IMR-90 (cell line): ENCODE data around the gene HADHA. TPM values are rescaled to one million over a fixed set of nuclear protein-coding genes. Genes with fewer than 3 reads are reported as not detected.

Experiments used
- ATAC-seq: fragments of 200-7000 bp; cut with Tn5 transposase; 2 replicates; pipeline ENCODE4 v1.9.1; 2020; ENCODE audit warnings: low read depth, mild to moderate bottlenecking, moderate library complexity
- BruUV-seq: library from RNA; stranded (reverse); fragments of 400-500 nt; replicated peaks from 2 replicates; lab custom pipeline; 2021; lab: Mats Ljungman, UMichigan
- CTCF ChIA-PET: fragments of 300-600 bp; formaldehyde crosslinking; extraction: SDS; loops from one replicate; lab custom pipeline; 2021; ENCODE audit warnings: antibody characterized with exemption; lab: Yijun Ruan, JAX
- POLR2A ChIA-PET: fragments of 300-600 bp; sonication (Branson Sonifier 250); formaldehyde crosslinking; loops from one replicate; lab custom pipeline; 2022; ENCODE audit warnings: antibody characterized with exemption; ENCODE audit not compliant: unreplicated experiment; lab: Charles Lee
- DNase-seq: peaks from one replicate; pipeline ENCODE4 v3.0.0; 2013
- H2AFZ ChIP-seq: replicated peaks from 2 replicates; pipeline ENCODE3; 2013; ENCODE audit warnings: low read length, mild to moderate bottlenecking; ENCODE audit not compliant: poor library complexity
- H2AK5ac ChIP-seq: 2 replicates; pipeline ENCODE4 v1.6.1; 2013; ENCODE audit warnings: low read depth, low read length, inconsistent platforms
- H2AK9ac ChIP-seq: replicated peaks from 2 replicates; pipeline ENCODE3; 2013; ENCODE audit warnings: mild to moderate bottlenecking, low read depth, low read length, moderate library complexity; ENCODE audit not compliant: poor library complexity
- H2BK120ac ChIP-seq: 2 replicates; pipeline ENCODE4 v1.6.1; 2013; ENCODE audit warnings: low read depth, low read length, inconsistent platforms
- H2BK15ac ChIP-seq: 3 replicates; pipeline ENCODE4 v1.6.1; 2013; ENCODE audit warnings: low read depth, low read length, inconsistent platforms
- H2BK20ac ChIP-seq: 2 replicates; pipeline ENCODE4 v1.6.1; 2013; ENCODE audit warnings: low read depth, mild to moderate bottlenecking, inconsistent platforms, low read length, moderate library complexity
- H2BK5ac ChIP-seq: 2 replicates; pipeline ENCODE4 v1.6.1; 2013; ENCODE audit warnings: mild to moderate bottlenecking, low read depth, low read length, inconsistent platforms; ENCODE audit not compliant: poor library complexity, severe bottlenecking
- H3K14ac ChIP-seq: replicated peaks from 2 replicates; pipeline ENCODE4 v1.6.1; 2013; ENCODE audit warnings: low read depth, low read length, inconsistent platforms
- H3K18ac ChIP-seq: 2 replicates; pipeline ENCODE4 v1.6.1; 2013; ENCODE audit warnings: low read depth, low read length, control low read depth
- H3K23ac ChIP-seq: 2 replicates; pipeline ENCODE4 v1.6.1; 2013; ENCODE audit warnings: low read depth, low read length, inconsistent platforms
- H3K27ac ChIP-seq: 2 replicates; pipeline ENCODE4 v1.5.1; 2013; ENCODE audit warnings: mild to moderate bottlenecking, control low read depth, low read length; ENCODE audit not compliant: insufficient read depth
- H3K27me3 ChIP-seq: 2 replicates; pipeline ENCODE4 v1.6.1; 2013; ENCODE audit warnings: low read length; ENCODE audit not compliant: control insufficient read depth, insufficient read depth
- H3K36me3 ChIP-seq: 2 replicates; pipeline ENCODE4 v1.6.1; 2013; ENCODE audit warnings: low read length, mixed read lengths; ENCODE audit not compliant: control insufficient read depth, insufficient read depth
- H3K4ac ChIP-seq: 2 replicates; pipeline ENCODE4 v1.6.1; 2013; ENCODE audit warnings: low read depth, low read length, inconsistent platforms
- H3K4me1 ChIP-seq: 2 replicates; pipeline ENCODE4 v1.6.1; 2013; ENCODE audit warnings: low read length, mixed read lengths; ENCODE audit not compliant: control insufficient read depth, insufficient read depth
- H3K4me2 ChIP-seq: 2 replicates; pipeline ENCODE4 v1.6.1; 2013; ENCODE audit warnings: low read depth, mild to moderate bottlenecking, control low read depth, low read length, moderate library complexity
- H3K4me3 ChIP-seq: 2 replicates; pipeline ENCODE4 v1.5.1; 2013; ENCODE audit warnings: low read depth, mild to moderate bottlenecking, control low read depth, low read length, moderate library complexity; ENCODE audit not compliant: insufficient read depth
- H3K56ac ChIP-seq: 2 replicates; pipeline ENCODE4 v1.6.1; 2013; ENCODE audit warnings: low read length, inconsistent platforms; ENCODE audit not compliant: insufficient read depth; ENCODE audit errors: extremely low read depth
- H3K79me1 ChIP-seq, 2 experiments: 2 replicates each; pipeline ENCODE4 v1.6.1; 2013; ENCODE audit warnings: low read length in 2 of 2, inconsistent platforms in 1 of 2, low read depth in 1 of 2
- H3K9ac ChIP-seq: 2 replicates; pipeline ENCODE4 v1.6.1; 2013; ENCODE audit warnings: low read depth, low read length, control low read depth
- H3K9me1 ChIP-seq: 2 replicates; pipeline ENCODE4 v1.6.1; 2013; ENCODE audit warnings: low read length, inconsistent platforms; ENCODE audit not compliant: insufficient read depth
- H3K9me3 ChIP-seq: 2 replicates; pipeline ENCODE4 v1.6.1; 2013; ENCODE audit warnings: low read length; ENCODE audit not compliant: control insufficient read depth, insufficient read depth
- H4K20me1 ChIP-seq: 2 replicates; pipeline ENCODE4 v1.6.1; 2013; ENCODE audit warnings: low read length, inconsistent platforms; ENCODE audit not compliant: insufficient read depth
- H4K5ac ChIP-seq: 2 replicates; pipeline ENCODE4 v1.6.1; 2013; ENCODE audit warnings: mild to moderate bottlenecking, low read depth, low read length, control low read depth
- H4K8ac ChIP-seq, 2 experiments: 2 replicates each; pipeline ENCODE4 v1.6.1; 2013; ENCODE audit warnings: low read depth in 2 of 2, low read length in 2 of 2, control low read depth in 1 of 2, inconsistent platforms in 1 of 2
- H4K91ac ChIP-seq: 2 replicates; pipeline ENCODE4 v1.6.1; 2013; ENCODE audit warnings: low read depth, low read length, inconsistent platforms; ENCODE audit not compliant: insufficient read depth
- BHLHE40 ChIP-seq: fragments of 150-350 bp; IDR thresholded peaks from 2 replicates; pipeline ENCODE4 v1.6.1; 2016; ENCODE audit warnings: mild to moderate bottlenecking, low read depth, low read length
- CEBPB ChIP-seq: IDR thresholded peaks from 2 replicates; pipeline ENCODE4 v1.6.1; 2012; ENCODE audit warnings: low read depth, low read length, improper control_type of control experiment
- CHD1 ChIP-seq: IDR thresholded peaks from 2 replicates; pipeline ENCODE4 v1.6.1; 2012; ENCODE audit warnings: low read depth, low read length, improper control_type of control experiment
- FOS ChIP-seq: fragments of 150-350 bp; IDR thresholded peaks from 2 replicates; pipeline ENCODE4 v1.6.1; 2016; ENCODE audit warnings: low read depth, low read length
- MAFK ChIP-seq: IDR thresholded peaks from 2 replicates; pipeline ENCODE4 v1.6.1; 2012; ENCODE audit warnings: low read depth, low read length, improper control_type of control experiment
- MAZ ChIP-seq: IDR thresholded peaks from 2 replicates; pipeline ENCODE4 v1.6.1; 2012; ENCODE audit warnings: low read depth, mild to moderate bottlenecking, low read length, improper control_type of control experiment, moderate library complexity, borderline replicate concordance
- MXI1 ChIP-seq: IDR thresholded peaks from 2 replicates; pipeline ENCODE4 v1.6.1; 2012; ENCODE audit warnings: low read depth, mild to moderate bottlenecking, low read length, moderate library complexity, borderline replicate concordance
- NFE2L2 ChIP-seq: fragments of 150-350 bp; IDR thresholded peaks from 2 replicates; pipeline ENCODE4 v1.6.1; 2016; ENCODE audit warnings: low read depth, mild to moderate bottlenecking, low read length
- POLR2A ChIP-seq: IDR thresholded peaks from 2 replicates; pipeline ENCODE4 v1.6.1; 2012; ENCODE audit warnings: mild to moderate bottlenecking, low read depth, low read length
- RAD21 ChIP-seq: IDR thresholded peaks from 2 replicates; pipeline ENCODE4 v1.6.1; 2012; ENCODE audit warnings: low read length, improper control_type of control experiment
- RCOR1 ChIP-seq: IDR thresholded peaks from 2 replicates; pipeline ENCODE4 v1.6.1; 2012; ENCODE audit warnings: mild to moderate bottlenecking, low read length, improper control_type of control experiment; ENCODE audit not compliant: insufficient replicate concordance
- SMC3 ChIP-seq: fragments of 150-350 bp; IDR thresholded peaks from 2 replicates; pipeline ENCODE4 v1.6.1; 2016; ENCODE audit warnings: low read depth, mild to moderate bottlenecking, antibody characterized with exemption, low read length, moderate library complexity
- WGBS, 2 experiments: methylation state at CpG; one replicate each; pipeline versions ENCODE4 v1.1.5 to v1.1.7; 2013; ENCODE audit warnings: missing lambda C conversion rate in 2 of 2; ENCODE audit not compliant: insufficient read length in 1 of 2; ENCODE audit errors: extremely low coverage in 2 of 2; 5-methylcytosine and 5-hydroxymethylcytosine counted together
- dilution Hi-C: fragments of 300-500 bp; cut with HindIII; formaldehyde crosslinking; loops from one replicate; pipeline ENCODE4 v1.14.3; 2018; ENCODE audit warnings: low sequenced_read_pairs; ENCODE audit not compliant: unreplicated experiment
- in situ Hi-C: fragments of 300-500 bp; cut with MboI; formaldehyde crosslinking; loops from 3 replicates; pipeline ENCODE4 v1.14.3; 2019; ENCODE audit warnings: low sequenced_read_pairs, inconsistent platforms, mixed read lengths
- intact Hi-C: fragments of 100-400 bp; cut with micrococcal nuclease; formaldehyde crosslinking; loops from 2 replicates; pipeline ENCODE4 v1.10.0; 2022
- polyA plus RNA-seq, 3 experiments: library from polyadenylated mRNA; depleted of rRNA; stranded (reverse); fragments of >200 nt; gene quantifications; 2 replicates each; pipeline ENCODE4 v1.2.3, GENCODE V29; 2012; ENCODE audit warnings: low replicate concordance in 1 of 3
- total RNA-seq: library from RNA; depleted of rRNA; stranded (reverse); fragments of >200 nt; gene quantifications from 2 replicates; pipeline ENCODE4 v1.2.3, GENCODE V29; 2012
- TF ChIP-seq, protein P1 (sequence below): fragments of 150-350 bp; IDR thresholded peaks from 2 replicates; pipeline ENCODE4 v1.6.1; 2016; ENCODE audit warnings: low read depth, mild to moderate bottlenecking, low read length, moderate library complexity, borderline replicate concordance
- TF ChIP-seq, protein P2 (sequence below): fragments of 150-350 bp; IDR thresholded peaks from 2 replicates; pipeline ENCODE4 v1.6.1; 2017; ENCODE audit warnings: mild to moderate bottlenecking, antibody characterized with exemption, low read length, low read depth
- TF ChIP-seq, protein P3 (sequence below): conservative IDR thresholded peaks from 2 replicates; pipeline ENCODE4 v1.5.1; 2012; ENCODE audit warnings: mild to moderate bottlenecking, low read depth, low read length, improper control_type of control experiment

The HADHA gene
- total and polyA plus RNA-seq, 2 of the 4 experiments (the other 2 are of a cell fraction): 52.7 to 111 TPM

DNA sequence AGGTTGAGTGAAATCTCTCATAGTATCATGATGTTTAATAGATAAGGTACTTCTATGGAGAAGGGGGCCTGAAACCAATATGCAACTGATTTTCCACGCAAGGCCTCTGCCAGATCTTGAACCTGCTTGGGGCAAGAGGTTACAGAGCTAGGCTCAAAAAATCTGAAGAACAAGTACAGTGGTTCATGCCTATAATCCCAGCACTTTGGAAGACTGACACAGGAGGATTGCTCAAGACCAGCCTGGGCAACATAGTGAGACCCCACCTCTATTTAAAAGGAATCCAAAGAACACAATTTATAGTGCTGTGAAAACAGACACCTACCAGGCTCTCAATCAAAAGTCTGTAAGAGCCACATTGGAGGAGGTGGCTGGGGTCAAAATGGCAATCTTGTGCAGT, 28.6 kb downstream of the HADHA start:
- peaks cover 41% of the 10 kb centered on the region for H3K36me3 ChIP-seq
- H3K56ac ChIP-seq: no peak overlapping the region
- TF ChIP-seq MAFK (no peak), CEBPB (no peak), CHD1 (no peak), MAZ (no peak), SMC3 (no peak), BHLHE40 (no peak), RCOR1 (no peak), RAD21 (no peak), FOS (no peak), NFE2L2 (no peak), POLR2A (no peak), MXI1 (no peak)
- TF ChIP-seq, protein P1, sequence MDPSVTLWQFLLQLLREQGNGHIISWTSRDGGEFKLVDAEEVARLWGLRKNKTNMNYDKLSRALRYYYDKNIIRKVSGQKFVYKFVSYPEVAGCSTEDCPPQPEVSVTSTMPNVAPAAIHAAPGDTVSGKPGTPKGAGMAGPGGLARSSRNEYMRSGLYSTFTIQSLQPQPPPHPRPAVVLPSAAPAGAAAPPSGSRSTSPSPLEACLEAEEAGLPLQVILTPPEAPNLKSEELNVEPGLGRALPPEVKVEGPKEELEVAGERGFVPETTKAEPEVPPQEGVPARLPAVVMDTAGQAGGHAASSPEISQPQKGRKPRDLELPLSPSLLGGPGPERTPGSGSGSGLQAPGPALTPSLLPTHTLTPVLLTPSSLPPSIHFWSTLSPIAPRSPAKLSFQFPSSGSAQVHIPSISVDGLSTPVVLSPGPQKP: no peak
- TF ChIP-seq, protein P2, sequence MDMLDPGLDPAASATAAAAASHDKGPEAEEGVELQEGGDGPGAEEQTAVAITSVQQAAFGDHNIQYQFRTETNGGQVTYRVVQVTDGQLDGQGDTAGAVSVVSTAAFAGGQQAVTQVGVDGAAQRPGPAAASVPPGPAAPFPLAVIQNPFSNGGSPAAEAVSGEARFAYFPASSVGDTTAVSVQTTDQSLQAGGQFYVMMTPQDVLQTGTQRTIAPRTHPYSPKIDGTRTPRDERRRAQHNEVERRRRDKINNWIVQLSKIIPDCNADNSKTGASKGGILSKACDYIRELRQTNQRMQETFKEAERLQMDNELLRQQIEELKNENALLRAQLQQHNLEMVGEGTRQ: no peak
- TF ChIP-seq, protein P3, sequence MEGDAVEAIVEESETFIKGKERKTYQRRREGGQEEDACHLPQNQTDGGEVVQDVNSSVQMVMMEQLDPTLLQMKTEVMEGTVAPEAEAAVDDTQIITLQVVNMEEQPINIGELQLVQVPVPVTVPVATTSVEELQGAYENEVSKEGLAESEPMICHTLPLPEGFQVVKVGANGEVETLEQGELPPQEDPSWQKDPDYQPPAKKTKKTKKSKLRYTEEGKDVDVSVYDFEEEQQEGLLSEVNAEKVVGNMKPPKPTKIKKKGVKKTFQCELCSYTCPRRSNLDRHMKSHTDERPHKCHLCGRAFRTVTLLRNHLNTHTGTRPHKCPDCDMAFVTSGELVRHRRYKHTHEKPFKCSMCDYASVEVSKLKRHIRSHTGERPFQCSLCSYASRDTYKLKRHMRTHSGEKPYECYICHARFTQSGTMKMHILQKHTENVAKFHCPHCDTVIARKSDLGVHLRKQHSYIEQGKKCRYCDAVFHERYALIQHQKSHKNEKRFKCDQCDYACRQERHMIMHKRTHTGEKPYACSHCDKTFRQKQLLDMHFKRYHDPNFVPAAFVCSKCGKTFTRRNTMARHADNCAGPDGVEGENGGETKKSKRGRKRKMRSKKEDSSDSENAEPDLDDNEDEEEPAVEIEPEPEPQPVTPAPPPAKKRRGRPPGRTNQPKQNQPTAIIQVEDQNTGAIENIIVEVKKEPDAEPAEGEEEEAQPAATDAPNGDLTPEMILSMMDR: no peak
- no peak overlapping the region for H3K27ac ChIP-seq
- no peak overlapping the region for H3K14ac ChIP-seq
- no peak overlapping the region for H2AK9ac ChIP-seq
- ATAC-seq (no peak), DNase-seq (no peak)
- intact Hi-C loops: no loop called here
- peaks cover under 1 to 6% of the 10 kb centered on the region in 2 experiments; a peak in 2 of 4 replicates for H3K79me1 ChIP-seq
- H4K8ac ChIP-seq: no peak overlapping the region
- H4K91ac ChIP-seq: no peak overlapping the region
- H2BK120ac ChIP-seq: no peak overlapping the region
- H3K27me3 ChIP-seq: no peaks in the 10 kb centered on the region
- no peak overlapping the region for H2BK15ac ChIP-seq
- H3K4me2 ChIP-seq: no peak overlapping the region
- CTCF ChIA-PET: no interaction called here
- H4K20me1 ChIP-seq: no peaks in the 10 kb centered on the region
- no peak overlapping the region for H3K23ac ChIP-seq
- no TSS peak for BruUV-seq
- no peak overlapping the region for H2AK5ac ChIP-seq
- in situ Hi-C loops: no loop called here
- H3K9ac ChIP-seq: no peak overlapping the region
- H3K4ac ChIP-seq: no peak overlapping the region
- no peak overlapping the region for H2AFZ ChIP-seq
- H3K9me1 ChIP-seq: 0 out of 2 replicates have a peak, but pooled peaks cover 2% of the 10 kb centered on the region
- no peak overlapping the region for H2BK5ac ChIP-seq
- no peak overlapping the region for H3K4me3 ChIP-seq
- H4K5ac ChIP-seq: no peak overlapping the region
- 100% methylated on average over 1 of the region's 1 CpG; no CpG with 5 or more reads in 1 of the 2 experiments for WGBS, 2 experiments
- dilution Hi-C loops: no loop called here
- peaks cover 3% of the 10 kb centered on the region; the same call in 1 of the 2 replicates for H3K9me3 ChIP-seq
- H3K18ac ChIP-seq: no peak overlapping the region
- H2BK20ac ChIP-seq: no peak overlapping the region
- H3K4me1 ChIP-seq: no peaks in the 10 kb centered on the region
- POLR2A ChIA-PET: no interaction called here
